Esophagus squamous epithelium (tissue), 5 donors: Measurements from ENCODE around the gene NCKAP5. TPM values are rescaled to one million over a fixed set of nuclear protein-coding genes. Genes with fewer than 3 reads are reported as not detected.

Experiments used
- DNase-seq: peaks from one replicate; lab custom pipeline; 2025; lab: John Stamatoyannopoulos, UW
- H3K27ac ChIP-seq, 4 donors: fragments of 200-600 bp; sonication (generic); one replicate each; pipeline ENCODE4 v1.5.1; 2016 to 2019; ENCODE audit warnings: mild to moderate bottlenecking in 1 of 4
- H3K27me3 ChIP-seq, 4 donors: fragments of 200-600 bp; sonication (generic); 1 replicate in 3 of 4; 2 replicates in 1 of 4; pipeline versions ENCODE4 v1.5.1 to v1.6.0; 2017 to 2021; ENCODE audit warnings: antibody characterized with exemption in 1 of 4
- H3K36me3 ChIP-seq, 3 donors: fragments of 200-600 bp; sonication (generic); one replicate each; pipeline ENCODE4 v1.5.1; 2016 to 2019
- H3K4me1 ChIP-seq, 3 donors: fragments of 200-600 bp; sonication (generic); one replicate each; pipeline ENCODE4 v1.5.1; 2017 to 2019
- H3K4me3 ChIP-seq, 4 donors: fragments of 200-600 bp; sonication (generic); 1 replicate in 3 of 4; 2 replicates in 1 of 4; pipeline ENCODE4 v1.5.1; 2016 to 2019; ENCODE audit warnings: mild to moderate bottlenecking in 2 of 4, moderate library complexity in 1 of 4
- H3K9me3 ChIP-seq, 3 donors: fragments of 200-600 bp; sonication (generic); one replicate each; pipeline ENCODE4 v1.5.1; 2016 to 2019
- POLR2A ChIP-seq, 4 donors: fragments of 450-650 bp; IDR thresholded peaks; one replicate each; pipeline ENCODE4 v1.6.1; 2017; ENCODE audit warnings: antibody characterized with exemption in 4 of 4, mild to moderate bottlenecking in 4 of 4, moderate library complexity in 3 of 4
- WGBS, 2 donors: methylation state at CpG; one replicate each; pipeline ENCODE4 v1.1.5; 2018; 5-methylcytosine and 5-hydroxymethylcytosine counted together
- intact Hi-C: fragments of 100-400 bp; cut with DNase I; formaldehyde crosslinking; loops from one replicate; pipeline ENCODE4 v1.15.0; 2022
- total RNA-seq, 4 donors: library from RNA; depleted of rRNA; stranded (reverse); fragments of >200 nt; gene quantifications; one replicate each; pipeline ENCODE4 v1.1.0, GENCODE V29; 2016
- TF ChIP-seq, protein P1 (sequence below), 6 experiments: fragments of 450-650 bp in 4 of 6; fragments of 200-600 bp in 2 of 6; sonication (generic) in 2 of 6; IDR thresholded peaks; one replicate each; pipeline ENCODE4 v1.5.1; 2016 to 2019; ENCODE audit warnings: antibody characterized with exemption in 6 of 6, mild to moderate bottlenecking in 4 of 6, moderate library complexity in 4 of 6
- donor health status: DM: yes; HTN: yes; CAD: no.

Gene NCKAP5
- total RNA-seq, 4 donors from 2014 or later, result 4.5 to 6.9 (median 5.3) TPM

- no peak for DNase-seq
- Histone ChIP-seq H3K4me3 (no peak overlapping the region), H3K27ac (no peak overlapping the region), H3K4me1 (peaks cover 0 to 12% (median 0%) of the 10 kb centered on the region in 3 donors), H3K9me3 (no peaks in the 10 kb centered on the region), H3K36me3 (no peaks in the 10 kb centered on the region), H3K27me3 (no peaks in the 10 kb centered on the region)
- WGBS, 2 donors, result 75 to 78% methylated on average over 10 of the region's 10 CpGs
- intact Hi-C loops, result no loop called here
- TF ChIP-seq POLR2A (IDR thresholded peaks at IDR 0.05), result no peak
- TF ChIP-seq, protein P1, sequence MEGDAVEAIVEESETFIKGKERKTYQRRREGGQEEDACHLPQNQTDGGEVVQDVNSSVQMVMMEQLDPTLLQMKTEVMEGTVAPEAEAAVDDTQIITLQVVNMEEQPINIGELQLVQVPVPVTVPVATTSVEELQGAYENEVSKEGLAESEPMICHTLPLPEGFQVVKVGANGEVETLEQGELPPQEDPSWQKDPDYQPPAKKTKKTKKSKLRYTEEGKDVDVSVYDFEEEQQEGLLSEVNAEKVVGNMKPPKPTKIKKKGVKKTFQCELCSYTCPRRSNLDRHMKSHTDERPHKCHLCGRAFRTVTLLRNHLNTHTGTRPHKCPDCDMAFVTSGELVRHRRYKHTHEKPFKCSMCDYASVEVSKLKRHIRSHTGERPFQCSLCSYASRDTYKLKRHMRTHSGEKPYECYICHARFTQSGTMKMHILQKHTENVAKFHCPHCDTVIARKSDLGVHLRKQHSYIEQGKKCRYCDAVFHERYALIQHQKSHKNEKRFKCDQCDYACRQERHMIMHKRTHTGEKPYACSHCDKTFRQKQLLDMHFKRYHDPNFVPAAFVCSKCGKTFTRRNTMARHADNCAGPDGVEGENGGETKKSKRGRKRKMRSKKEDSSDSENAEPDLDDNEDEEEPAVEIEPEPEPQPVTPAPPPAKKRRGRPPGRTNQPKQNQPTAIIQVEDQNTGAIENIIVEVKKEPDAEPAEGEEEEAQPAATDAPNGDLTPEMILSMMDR (IDR thresholded peaks at IDR 0.05), result no peak
Measured at GRCh38 chr2:133135035-133135654, 433.1 kb downstream of the NCKAP5 start.

- Histone ChIP-seq H3K27ac (no peak overlapping the region), H3K27me3 (no peaks in the 10 kb centered on the region), H3K4me3 (no peak overlapping the region), H3K36me3 (peaks cover 0 to 6% (median 0%) of the 10 kb centered on the region in 3 donors), H3K9me3 (no peaks in the 10 kb centered on the region), H3K4me1 (no peaks in the 10 kb centered on the region)
- 65 to 73% methylated on average over 3 of the region's 3 CpGs for WGBS, 2 donors
- no peak for DNase-seq
- intact Hi-C loops, result no loop called here
- TF ChIP-seq, protein P1 (IDR thresholded peaks at IDR 0.05), result no peak
- no peak for TF ChIP-seq POLR2A (IDR thresholded peaks at IDR 0.05)
Measured at GRCh38 chr2:133130548-133131246, 437.6 kb downstream of the NCKAP5 start.

GRCh38 chr2:133124446-133124845 is 443.8 kb downstream of the NCKAP5 start:
- no peak overlapping the region for H3K27ac ChIP-seq
- WGBS, 2 donors, result 81 to 92% methylated on average over 5 of the region's 5 CpGs

DNA sequence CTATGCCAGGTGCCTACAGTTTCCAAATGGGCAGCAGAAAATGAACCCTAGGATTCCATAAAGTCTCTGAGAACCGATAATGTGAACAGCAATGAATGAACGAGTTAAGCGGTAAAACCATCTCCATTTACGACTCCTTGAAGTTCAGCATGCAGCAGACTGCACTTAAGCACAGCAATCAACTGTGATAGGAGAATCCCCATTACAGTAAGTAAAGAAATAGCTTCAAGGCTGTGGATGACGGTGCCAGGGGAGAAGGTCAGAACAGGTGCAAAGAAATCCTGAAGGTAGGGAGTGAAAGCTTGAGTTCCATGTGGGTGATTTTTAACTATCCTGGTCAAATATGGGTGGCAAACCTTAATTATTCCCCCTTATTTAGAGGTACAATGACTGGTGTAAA is 444.4 kb downstream of the NCKAP5 start:
- Histone ChIP-seq H3K27ac (no peak overlapping the region), H3K4me3 (no peak overlapping the region), H3K27me3 (no peaks in the 10 kb centered on the region), H3K9me3 (no peaks in the 10 kb centered on the region), H3K4me1 (no peaks in the 10 kb centered on the region), H3K36me3 (peaks cover 0 to 6% (median 0%) of the 10 kb centered on the region in 3 donors)
- no peak for TF ChIP-seq POLR2A (IDR thresholded peaks at IDR 0.05)
- TF ChIP-seq, protein P1 (IDR thresholded peaks at IDR 0.05), result no peak
- WGBS, 2 donors, result 83 to 92% methylated on average over 5 of the region's 5 CpGs
- intact Hi-C loops, result no loop called here
- DNase-seq, result no peak

More at GRCh38 chr2:133124446-133124845, 443.8 kb downstream of the NCKAP5 start:
- Histone ChIP-seq H3K27me3 (no peaks in the 10 kb centered on the region), H3K4me3 (no peak overlapping the region), H3K4me1 (no peaks in the 10 kb centered on the region), H3K9me3 (no peaks in the 10 kb centered on the region), H3K36me3 (peaks cover 0 to 6% (median 0%) of the 10 kb centered on the region in 3 donors)
- intact Hi-C loops, result no loop called here
- TF ChIP-seq POLR2A (IDR thresholded peaks at IDR 0.05), result no peak
- no peak for DNase-seq

GRCh38 chr2:133123393-133123792 is 444.9 kb downstream of the NCKAP5 start:
- TF ChIP-seq POLR2A (IDR thresholded peaks at IDR 0.05), result no peak
- TF ChIP-seq, protein P1 (IDR thresholded peaks at IDR 0.05), result no peak
- Histone ChIP-seq H3K36me3 (peaks cover 0 to 6% (median 0%) of the 10 kb centered on the region in 3 donors), H3K27me3 (no peaks in the 10 kb centered on the region), H3K4me1 (no peaks in the 10 kb centered on the region), H3K27ac (no peak overlapping the region), H3K4me3 (no peak overlapping the region), H3K9me3 (no peaks in the 10 kb centered on the region)
- no peak for DNase-seq
- WGBS, 2 donors, result 86 to 92% methylated on average over 1 of the region's 1 CpG
- intact Hi-C loops, result no loop called here
